Pons (tissue), 1 donor: Measurements from ENCODE around the gene PACS1.

Experiments
- DNase-seq: peaks from one replicate; pipeline ENCODE4 v3.0.0-alpha.2; 2016; ENCODE audit warnings: low spot score

Gene PACS1

GRCh38 chr11:66259225-66259624 is 189.2 kb downstream of the PACS1 start:
- no peak for DNase-seq

DNA sequence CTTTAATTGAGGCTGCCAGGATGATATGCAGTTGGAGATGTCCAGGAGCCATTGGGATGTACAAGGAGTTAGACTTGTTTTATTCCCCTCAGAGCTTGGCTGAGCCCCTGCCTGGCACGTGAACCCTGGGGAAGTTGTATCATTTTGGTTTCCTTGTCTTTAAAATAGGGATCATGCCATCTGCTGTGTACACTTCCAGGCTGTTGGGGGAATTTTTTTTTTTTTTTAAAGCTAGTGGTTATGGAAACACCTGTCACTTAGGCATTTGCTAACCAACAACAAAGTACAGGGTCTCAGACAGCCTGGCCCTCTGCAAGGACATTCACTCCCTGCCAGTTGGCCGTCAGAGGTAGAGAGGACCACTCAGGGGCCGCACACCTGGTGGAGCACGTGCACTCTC is 189.9 kb downstream of the PACS1 start:
- DNase-seq: no peak

DNA sequence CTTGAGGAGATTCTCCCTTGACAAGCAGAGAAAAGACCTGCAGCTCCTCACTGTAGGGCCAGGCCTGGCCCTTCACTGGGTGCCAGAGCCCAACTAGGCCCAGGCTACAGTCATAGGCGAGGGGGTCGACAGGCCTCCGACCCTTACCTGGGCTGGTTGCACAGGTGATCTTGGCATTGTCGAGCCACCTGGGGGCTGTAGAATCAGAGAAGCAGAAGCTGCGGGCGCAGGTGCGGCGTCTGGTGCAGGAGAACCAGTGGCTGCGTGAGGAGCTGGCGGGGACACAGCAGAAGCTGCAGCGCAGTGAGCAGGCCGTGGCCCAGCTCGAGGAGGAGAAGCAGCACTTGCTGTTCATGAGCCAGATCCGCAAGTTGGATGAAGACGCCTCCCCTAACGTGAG is 191.5 kb downstream of the PACS1 start:
- DNase-seq: no peak

- no peak for DNase-seq
Measured at GRCh38 chr11:66262191-66262590, 192.1 kb downstream of the PACS1 start.

GRCh38 chr11:66262696-66263095 is 192.6 kb downstream of the PACS1 start:
- no peak for DNase-seq

- DNase-seq: no peak
Measured at GRCh38 chr11:66263231-66263630, 193.2 kb downstream of the PACS1 start.

DNA sequence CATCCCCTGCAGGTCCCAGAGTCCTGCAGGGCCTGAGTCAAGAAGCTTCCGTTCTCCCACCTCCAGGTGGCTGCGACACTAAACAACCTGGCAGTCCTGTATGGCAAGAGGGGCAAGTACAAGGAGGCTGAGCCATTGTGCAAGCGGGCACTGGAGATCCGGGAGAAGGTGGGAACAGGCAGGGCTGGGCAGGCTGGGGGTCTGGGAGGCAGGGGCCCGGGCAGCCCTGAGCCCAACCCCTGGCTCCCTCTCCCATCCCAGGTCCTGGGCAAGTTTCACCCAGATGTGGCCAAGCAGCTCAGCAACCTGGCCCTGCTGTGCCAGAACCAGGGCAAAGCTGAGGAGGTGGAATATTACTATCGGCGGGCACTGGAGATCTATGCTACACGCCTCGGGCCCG is 193.7 kb downstream of the PACS1 start:
- no peak for DNase-seq

DNA sequence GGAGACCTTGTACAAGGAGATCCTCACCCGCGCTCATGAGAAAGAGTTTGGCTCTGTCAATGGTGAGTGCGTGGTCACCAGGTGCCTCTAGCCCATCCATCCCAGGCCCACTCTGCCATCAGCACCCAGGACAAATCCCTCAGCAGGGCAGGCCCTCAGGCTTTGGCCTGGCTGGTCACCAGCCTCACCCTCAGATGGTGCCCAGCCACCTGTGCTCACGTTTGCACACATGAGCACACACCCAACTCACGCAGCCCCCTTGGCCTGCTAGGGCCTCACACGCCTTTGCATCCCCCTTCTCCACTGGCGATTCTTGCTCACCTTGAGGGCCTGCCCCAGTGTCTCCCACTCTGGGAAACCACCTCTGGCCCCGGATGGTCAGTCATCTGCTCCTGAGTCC is 194.3 kb downstream of the PACS1 start:
- no peak for DNase-seq

DNA sequence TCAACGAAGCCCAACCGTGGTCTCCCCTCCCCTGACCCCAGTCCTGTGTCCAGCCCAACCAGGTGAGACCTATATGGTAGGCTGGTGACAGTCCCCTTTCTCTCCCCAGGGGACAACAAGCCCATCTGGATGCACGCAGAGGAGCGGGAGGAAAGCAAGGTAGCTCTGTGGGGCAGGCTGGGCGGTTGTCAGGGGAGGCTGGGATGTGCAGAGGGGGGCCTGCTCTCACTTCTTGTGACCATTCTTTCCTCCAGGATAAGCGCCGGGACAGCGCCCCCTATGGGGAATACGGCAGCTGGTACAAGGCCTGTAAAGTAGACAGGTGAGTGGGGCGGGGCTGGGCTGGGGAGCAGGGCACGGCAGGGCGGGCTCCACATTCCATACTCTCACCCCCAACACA is 194.8 kb downstream of the PACS1 start:
- DNase-seq: no peak

- no peak for DNase-seq
Measured at GRCh38 chr11:66265531-66266377, 195.7 kb downstream of the PACS1 start.

DNA sequence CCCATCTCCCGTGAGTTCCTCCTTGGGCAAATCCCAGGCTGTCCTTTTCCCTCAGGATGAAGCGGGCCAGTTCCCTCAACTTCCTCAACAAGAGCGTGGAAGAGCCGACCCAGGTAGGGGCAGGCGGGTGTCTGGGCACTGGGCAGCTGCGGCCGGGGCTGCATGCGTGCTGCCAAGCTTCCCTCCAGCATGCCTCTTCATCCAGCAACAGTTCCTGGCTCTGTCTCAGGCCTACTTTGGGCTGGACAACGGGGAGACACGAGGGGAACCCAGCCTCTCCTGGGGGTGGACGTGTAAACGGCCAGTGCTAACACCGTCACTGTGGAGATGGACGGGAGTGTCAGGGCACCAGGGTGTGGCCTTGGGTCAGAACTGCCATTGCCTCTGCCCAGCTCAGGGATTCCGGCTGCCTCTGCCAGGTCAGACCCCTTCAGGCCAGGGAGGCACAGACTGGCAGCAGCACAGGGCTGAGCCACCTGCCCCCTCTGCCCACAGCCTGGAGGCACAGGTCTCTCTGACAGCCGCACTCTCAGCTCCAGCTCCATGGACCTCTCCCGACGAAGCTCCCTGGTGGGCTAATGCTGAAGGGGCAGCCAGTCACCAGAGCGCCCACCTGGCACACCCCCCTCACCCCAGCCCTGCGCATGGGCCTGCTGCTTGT is 196.4 kb downstream of the PACS1 start:
- DNase-seq: no peak

DNA sequence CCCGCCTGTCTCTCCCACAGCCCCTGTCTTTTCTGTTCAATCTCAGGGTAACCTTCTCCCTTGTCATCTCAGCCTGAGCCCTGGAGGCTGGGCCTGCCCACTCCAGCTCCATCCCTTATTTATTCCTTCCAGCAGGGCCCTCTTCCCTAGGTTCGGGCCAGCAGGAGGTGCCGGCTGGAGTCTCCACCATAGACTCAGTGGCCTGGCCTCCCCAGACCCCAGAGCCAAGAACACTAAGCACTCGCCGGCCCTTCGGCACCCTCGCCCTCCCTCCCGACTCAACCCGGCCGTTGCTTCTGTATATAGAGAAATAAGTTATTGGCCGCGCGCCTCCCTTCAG is 196.9 kb downstream of the PACS1 start:
- no peak for DNase-seq

GRCh38 chr11:66267379-66268243 is 197.5 kb downstream of the PACS1 start:
- DNase-seq: peak; percentile 86

GRCh38 chr11:66268244-66268951 is 198.3 kb downstream of the PACS1 start, which contains the start of gene RAB1B:
RAB1B (plus strand) TSS chr11:66268639; CDS start chr11:66268680, 41 bp downstream.
- DNase-seq: peak; percentile 99

DNA sequence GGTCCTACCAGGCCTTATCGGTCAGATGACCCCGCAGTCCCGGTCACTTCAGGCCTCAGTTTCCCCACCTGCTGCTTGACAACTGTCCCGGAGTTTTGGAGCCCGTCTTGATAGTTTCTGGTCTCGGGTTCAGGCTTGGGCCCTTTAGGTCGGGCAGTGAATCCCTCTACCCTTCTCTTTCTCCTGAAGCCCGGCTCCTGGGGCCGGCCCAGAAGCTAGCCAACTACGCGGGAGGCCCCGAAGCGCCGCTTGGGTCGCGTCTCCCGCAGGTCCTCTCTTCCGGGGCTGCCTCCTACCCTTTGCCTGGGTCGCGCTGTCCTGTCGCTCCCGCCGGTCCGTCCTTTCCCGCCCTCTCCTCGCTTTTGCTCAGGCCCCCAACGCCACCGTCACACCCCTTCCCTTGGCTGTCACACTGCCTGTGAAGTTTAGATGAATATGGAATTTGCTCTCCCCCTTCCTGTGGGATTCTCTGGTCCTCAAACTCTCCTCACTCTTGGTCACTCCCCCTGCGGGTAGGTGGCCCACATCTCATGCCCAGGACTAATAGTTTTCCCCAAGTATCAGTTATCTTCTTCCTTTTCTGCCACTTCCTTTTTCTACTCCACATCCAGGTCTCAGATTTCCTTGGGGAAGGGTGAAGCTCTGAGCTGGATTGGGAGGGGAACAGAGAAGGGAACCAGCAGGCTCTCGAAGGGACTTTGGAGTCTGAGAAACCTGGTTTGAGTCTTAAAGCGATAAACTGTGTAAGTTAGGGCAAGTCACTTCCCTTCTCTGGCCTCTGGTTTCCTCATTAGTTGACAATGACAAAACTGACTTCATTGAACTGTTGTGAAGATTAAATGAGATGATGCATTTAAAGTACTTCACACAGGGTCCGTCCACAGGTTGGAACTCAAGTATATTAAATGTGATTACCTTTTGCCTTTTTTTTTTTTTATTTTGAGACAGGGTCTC is 199.2 kb downstream of the PACS1 start:
- DNase-seq: no peak

- DNase-seq: no peak
Measured at GRCh38 chr11:66271816-66272215, 201.7 kb downstream of the PACS1 start.

DNA sequence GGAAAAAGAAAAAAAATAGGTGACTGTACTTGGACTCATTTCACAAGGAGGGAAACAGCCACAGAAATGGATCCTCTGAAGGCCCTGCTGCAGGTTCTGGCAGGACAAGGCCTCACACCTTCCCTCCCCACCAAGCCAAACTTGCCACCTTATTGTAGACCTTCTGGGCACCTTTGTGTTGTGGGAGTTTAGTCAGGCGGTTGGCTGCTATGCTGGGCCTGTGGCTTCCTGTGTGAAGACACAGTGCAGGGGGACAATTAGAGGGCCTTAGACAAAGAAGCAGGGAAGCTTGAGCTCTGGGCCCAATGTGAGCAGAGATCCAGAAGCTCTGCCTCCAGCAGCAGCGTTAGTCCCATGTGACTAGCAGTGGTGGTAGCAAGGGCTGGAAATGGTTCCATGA is 202.5 kb downstream of the PACS1 start:
- no peak for DNase-seq

GRCh38 chr11:66274219-66274618 is 204.1 kb downstream of the PACS1 start:
- DNase-seq: no peak

DNA sequence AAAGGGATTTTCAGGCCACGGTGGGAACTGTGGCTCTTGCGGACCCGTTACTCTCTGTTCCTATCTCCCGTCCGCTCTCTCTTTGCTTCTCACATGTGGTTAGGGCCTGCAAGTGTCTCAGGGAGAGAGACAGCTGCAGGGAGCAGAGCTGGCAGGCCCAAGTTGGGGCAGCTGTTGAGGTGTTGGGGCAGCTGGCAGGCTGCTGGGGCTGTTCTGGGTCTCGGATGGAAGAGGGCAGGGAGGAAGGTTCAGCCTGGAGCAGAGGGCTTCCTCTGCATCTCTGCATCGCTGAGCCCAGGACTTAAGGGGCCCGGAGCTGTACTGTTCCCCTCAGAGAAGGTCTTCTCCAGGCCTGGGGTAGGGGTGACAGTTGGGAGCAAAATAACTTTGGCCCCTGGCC is 205.3 kb downstream of the PACS1 start:
- DNase-seq: no peak

GRCh38 chr11:66275984-66276612 is 206.0 kb downstream of the PACS1 start:
- no peak for DNase-seq
